ENCODE measurements around the gene RBM4. TPM values are rescaled to one million over a fixed set of nuclear protein-coding genes. Genes with fewer than 3 reads are reported as not detected.
A peak's percentile ranks its signal among the peaks of the same experiment; 100 is the strongest.

The RBM4 gene
- total and polyA plus RNA-seq, 7 donors: 75.4 to 103 (median 89.9) TPM

DNA sequence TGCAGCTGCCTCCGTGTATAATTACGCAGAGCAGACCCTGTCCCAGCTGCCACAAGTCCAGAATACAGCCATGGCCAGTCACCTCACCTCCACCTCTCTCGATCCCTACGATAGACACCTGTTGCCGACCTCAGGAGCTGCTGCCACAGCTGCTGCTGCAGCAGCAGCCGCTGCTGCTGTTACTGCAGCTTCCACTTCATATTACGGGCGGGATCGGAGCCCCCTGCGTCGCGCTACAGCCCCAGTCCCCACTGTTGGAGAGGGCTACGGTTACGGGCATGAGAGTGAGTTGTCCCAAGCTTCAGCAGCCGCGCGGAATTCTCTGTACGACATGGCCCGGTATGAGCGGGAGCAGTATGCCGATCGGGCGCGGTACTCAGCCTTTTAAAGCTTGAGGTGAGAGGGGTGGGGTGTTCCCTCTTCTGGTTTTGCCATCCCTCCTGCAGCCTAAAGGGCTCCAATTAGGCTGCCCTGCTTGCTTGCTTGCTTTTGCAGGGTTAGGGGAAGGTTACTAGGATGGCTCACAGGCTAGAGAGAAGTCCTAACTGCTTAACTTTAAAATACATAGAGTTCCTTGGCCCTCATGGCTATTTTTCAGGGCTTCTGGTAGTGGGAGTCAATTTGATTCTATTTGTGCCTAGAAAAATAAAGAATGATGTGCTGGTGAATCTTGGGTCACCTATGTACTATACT is 5.4 kb downstream of the RBM4 start:
- Histone ChIP-seq H3K4me3 (peak overlapping the region in 1 of 4 donors; percentile 3), H3K27ac (peak overlapping the region in 1 of 4 donors; percentile 9)
- no peak for DNase-seq

DNA sequence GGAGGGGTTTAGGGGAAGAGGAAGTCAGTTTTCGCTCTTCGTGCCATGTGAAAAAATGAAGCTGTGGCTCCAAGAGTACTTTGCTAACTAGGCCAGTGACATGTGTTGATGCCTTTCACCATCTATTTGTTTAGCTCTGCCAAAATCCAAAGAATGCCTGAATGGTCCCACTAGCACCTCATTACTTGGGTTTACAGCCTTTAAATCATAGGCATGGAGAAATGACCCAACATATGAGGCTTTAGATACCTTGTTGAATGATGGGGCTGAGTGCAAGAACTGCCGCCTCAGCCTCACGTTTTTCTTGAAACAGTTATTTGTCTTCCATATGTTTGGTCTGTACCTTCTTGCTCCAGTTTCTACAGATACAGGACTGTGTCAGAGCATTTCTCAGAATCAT is 8.3 kb downstream of the RBM4 start:
- Histone ChIP-seq H3K27ac (peak overlapping the region in 1 of 4 donors; percentile 43), H3K36me3 (peaks cover 20 to 90% (median 31%) of the 10 kb centered on the region in 4 donors), H3K9me3 (no peaks in the 10 kb centered on the region), H3K4me3 (no peak overlapping the region), H3K27me3 (no peaks in the 10 kb centered on the region), H3K4me1 (peaks cover 0 to 60% (median 52%) of the 10 kb centered on the region in 4 donors)
- no peak for DNase-seq
- WGBS, 2 donors: 78 to 89% methylated on average over 4 of the region's 4 CpGs
- TF ChIP-seq EP300 (IDR thresholded peaks at IDR 0.05): no peak
- TF ChIP-seq POLR2AphosphoS5 (IDR thresholded peaks at IDR 0.05): no peak
- TF ChIP-seq POLR2A (IDR thresholded peaks at IDR 0.05): no peak
- TF ChIP-seq, protein P1, sequence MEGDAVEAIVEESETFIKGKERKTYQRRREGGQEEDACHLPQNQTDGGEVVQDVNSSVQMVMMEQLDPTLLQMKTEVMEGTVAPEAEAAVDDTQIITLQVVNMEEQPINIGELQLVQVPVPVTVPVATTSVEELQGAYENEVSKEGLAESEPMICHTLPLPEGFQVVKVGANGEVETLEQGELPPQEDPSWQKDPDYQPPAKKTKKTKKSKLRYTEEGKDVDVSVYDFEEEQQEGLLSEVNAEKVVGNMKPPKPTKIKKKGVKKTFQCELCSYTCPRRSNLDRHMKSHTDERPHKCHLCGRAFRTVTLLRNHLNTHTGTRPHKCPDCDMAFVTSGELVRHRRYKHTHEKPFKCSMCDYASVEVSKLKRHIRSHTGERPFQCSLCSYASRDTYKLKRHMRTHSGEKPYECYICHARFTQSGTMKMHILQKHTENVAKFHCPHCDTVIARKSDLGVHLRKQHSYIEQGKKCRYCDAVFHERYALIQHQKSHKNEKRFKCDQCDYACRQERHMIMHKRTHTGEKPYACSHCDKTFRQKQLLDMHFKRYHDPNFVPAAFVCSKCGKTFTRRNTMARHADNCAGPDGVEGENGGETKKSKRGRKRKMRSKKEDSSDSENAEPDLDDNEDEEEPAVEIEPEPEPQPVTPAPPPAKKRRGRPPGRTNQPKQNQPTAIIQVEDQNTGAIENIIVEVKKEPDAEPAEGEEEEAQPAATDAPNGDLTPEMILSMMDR (IDR thresholded peaks at IDR 0.05): no peak
- intact Hi-C loops (cut with DNase I): no loop called here

More for the DNA sequence above, 5.4 kb downstream of the RBM4 start:
- 94% methylated on average over 24 of the region's 24 CpGs for WGBS, 2 donors
- H3K27me3 ChIP-seq: no peaks in the 10 kb centered on the region
- H3K4me1 ChIP-seq: peaks cover 0 to 80% (median 76%) of the 10 kb centered on the region in 4 donors
- intact Hi-C loops (cut with DNase I): no loop called here
- H3K36me3 ChIP-seq: peaks cover 20 to 90% (median 36%) of the 10 kb centered on the region in 4 donors
- H3K9me3 ChIP-seq: no peaks in the 10 kb centered on the region
- TF ChIP-seq POLR2A (IDR thresholded peaks at IDR 0.05): no peak
- TF ChIP-seq, protein P1 (IDR thresholded peaks at IDR 0.05): no peak
- TF ChIP-seq EP300 (IDR thresholded peaks at IDR 0.05): no peak
- TF ChIP-seq POLR2AphosphoS5 (IDR thresholded peaks at IDR 0.05): no peak

DNA sequence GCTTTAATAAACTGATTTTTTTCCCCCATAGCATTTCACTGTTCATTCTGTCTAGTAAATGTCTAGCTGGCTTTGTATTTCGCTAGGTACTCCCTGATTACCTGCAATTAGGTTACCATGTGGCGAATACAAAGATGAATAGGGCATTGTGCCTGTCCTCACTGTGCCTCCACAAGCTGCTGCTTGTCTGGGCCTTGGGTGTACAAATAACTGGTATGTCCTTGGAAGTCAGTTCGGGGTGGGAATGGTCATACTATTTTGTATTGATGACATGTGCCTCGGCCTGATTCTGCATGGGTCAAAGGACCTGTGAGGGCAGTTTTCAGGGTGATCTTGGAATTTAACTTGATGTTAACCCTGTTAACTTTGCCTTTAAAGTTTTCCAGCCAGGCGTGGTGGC is 11.4 kb downstream of the RBM4 start:
- Histone ChIP-seq H3K4me3 (no peak overlapping the region), H3K9me3 (no peaks in the 10 kb centered on the region), H3K27me3 (no peaks in the 10 kb centered on the region), H3K27ac (no peak overlapping the region), H3K4me1 (peaks cover 0 to 29% (median 21%) of the 10 kb centered on the region in 4 donors), H3K36me3 (peaks cover 5 to 83% (median 16%) of the 10 kb centered on the region in 4 donors)
- 97 to 98% methylated on average over 5 of the region's 5 CpGs for WGBS, 2 donors
- TF ChIP-seq POLR2AphosphoS5 (IDR thresholded peaks at IDR 0.05) (no peak), EP300 (IDR thresholded peaks at IDR 0.05) (no peak), POLR2A (IDR thresholded peaks at IDR 0.05) (no peak)
- TF ChIP-seq, protein P1 (IDR thresholded peaks at IDR 0.05): no peak
- no peak for DNase-seq
- intact Hi-C loops (cut with DNase I): no loop called here

DNA sequence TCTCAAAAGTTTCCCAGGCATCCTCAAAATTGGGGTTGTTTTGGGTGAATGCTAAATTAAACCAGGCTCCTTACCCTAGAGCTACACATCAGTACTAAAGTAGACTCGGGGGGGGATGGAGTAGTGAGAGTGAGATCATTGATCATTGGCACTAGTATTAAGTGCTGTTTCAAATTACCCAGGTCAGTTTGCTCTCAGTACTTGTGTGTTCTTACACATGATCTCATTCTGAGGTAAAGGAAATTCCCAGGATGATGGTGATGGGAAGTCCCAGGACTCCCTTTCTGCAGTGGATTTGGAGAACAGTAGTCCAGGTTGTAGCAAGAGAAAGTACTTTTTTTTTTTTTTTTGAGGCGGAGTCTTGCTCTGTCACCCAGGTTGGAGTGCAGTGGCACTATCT is 12.5 kb downstream of the RBM4 start:
- Histone ChIP-seq H3K27ac (peak overlapping the region in 2 of 4 donors; percentile 34 to 43), H3K9me3 (no peaks in the 10 kb centered on the region), H3K36me3 (peaks cover 0 to 79% (median 12%) of the 10 kb centered on the region in 4 donors), H3K4me1 (peaks cover 0 to 18% (median 10%) of the 10 kb centered on the region in 4 donors), H3K27me3 (no peaks in the 10 kb centered on the region), H3K4me3 (no peak overlapping the region)
- 95 to 97% methylated on average over 2 of the region's 2 CpGs for WGBS, 2 donors
- DNase-seq: no peak
- intact Hi-C loops (cut with DNase I): no loop called here
- TF ChIP-seq EP300 (IDR thresholded peaks at IDR 0.05) (no peak), POLR2A (IDR thresholded peaks at IDR 0.05) (no peak), POLR2AphosphoS5 (IDR thresholded peaks at IDR 0.05) (no peak)
- TF ChIP-seq, protein P1 (IDR thresholded peaks at IDR 0.05): no peak

All from sigmoid colon (tissue), 7 donors.